Stimulated activated CD4-positive, alpha-beta T cell treated with anti-CD3 and anti-CD28 coated beads, Interleukin-2, amount 100 ng/mL, for 24 hours (primary cell): ENCODE measurements around the gene EIF4A2.
"Not testable (repeated sequence)": the region's sequence is repeated elsewhere in the genome, so short reads cannot be mapped to it uniquely, and the experiment has no call there.

Source experiments
- DNase-seq, 2 donors: peaks; one replicate each; pipeline ENCODE4 v3.0.0-alpha.2; 2020

Gene EIF4A2

DNA sequence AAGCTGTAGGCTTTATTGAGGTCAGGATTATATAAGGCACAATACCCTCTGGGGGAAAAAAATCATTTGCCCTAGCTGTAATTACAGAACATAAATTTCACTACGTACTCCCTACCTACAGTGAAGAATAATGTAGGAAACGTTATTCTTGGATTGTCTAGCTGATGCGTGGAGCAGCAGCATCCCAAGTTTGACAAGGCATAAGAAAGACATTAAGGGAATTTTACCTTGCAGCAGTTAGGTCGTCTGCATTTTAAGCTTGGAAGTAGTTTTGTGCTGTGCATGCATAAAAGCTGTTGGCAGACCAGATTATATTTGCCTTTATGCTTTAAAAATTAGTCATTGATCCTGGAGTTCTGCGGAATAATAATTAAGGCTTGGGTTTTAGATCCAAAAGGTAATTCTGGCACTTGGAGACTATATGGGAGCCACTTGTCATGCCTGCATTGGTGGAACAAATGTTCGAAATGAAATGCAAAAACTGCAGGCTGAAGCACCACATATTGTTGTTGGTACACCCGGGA, 2.2 kb downstream of the EIF4A2 start:
- no peak for DNase-seq

DNA sequence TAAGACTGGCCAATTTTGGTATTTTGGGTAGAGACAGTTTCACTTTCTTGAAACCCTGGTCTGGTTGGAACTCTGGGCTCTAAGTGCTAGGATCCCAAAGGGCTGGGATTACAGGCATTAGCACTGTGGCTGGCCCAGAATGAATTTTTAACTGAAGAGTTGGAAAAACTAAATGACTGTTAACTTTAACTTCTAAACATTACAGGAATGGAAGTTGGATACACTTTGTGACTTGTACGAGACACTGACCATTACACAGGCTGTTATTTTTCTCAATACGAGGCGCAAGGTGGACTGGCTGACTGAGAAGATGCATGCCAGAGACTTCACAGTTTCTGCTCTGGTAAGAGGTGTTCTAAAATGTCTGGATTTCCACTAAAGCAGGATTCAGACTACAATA, 3.5 kb downstream of the EIF4A2 start:
- no peak for DNase-seq

DNA sequence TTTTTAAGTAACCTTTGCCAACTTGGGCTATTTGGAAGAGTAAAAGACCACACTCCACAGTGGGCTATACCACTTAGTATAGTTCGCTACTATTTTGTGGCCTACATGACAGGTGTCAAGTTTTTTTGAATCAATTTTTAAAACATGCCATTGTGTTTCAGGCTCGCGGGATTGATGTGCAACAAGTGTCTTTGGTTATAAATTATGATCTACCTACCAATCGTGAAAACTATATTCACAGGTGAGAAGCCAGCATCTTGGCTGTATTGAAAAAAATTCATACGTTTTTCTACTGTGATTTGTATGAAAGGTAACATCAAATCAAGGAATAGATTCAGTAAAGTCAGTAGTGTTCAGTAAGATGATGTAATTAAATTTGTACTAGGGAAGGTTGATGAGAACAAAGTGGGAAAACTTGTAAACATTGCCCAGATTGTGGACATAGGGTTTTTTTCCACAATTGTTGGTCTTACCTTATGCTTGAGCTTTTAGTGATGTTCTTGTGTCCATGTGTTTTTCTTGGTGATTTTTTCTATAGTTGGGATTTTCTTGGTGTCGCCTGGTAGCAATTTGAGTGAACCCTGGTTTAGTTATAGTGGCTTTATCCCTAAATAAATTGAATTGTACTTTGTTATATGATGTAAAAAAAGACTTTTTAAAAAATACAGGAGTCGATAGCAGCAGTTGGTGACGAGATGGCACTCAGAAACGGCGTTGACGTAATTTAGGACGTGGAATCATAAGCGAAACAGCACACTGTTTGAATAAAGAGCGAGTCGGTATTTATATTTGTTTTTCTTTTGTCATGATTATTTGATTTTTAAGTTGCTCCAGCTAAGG, 4.5 kb downstream of the EIF4A2 start:
- DNase-seq, result no peak

DNA sequence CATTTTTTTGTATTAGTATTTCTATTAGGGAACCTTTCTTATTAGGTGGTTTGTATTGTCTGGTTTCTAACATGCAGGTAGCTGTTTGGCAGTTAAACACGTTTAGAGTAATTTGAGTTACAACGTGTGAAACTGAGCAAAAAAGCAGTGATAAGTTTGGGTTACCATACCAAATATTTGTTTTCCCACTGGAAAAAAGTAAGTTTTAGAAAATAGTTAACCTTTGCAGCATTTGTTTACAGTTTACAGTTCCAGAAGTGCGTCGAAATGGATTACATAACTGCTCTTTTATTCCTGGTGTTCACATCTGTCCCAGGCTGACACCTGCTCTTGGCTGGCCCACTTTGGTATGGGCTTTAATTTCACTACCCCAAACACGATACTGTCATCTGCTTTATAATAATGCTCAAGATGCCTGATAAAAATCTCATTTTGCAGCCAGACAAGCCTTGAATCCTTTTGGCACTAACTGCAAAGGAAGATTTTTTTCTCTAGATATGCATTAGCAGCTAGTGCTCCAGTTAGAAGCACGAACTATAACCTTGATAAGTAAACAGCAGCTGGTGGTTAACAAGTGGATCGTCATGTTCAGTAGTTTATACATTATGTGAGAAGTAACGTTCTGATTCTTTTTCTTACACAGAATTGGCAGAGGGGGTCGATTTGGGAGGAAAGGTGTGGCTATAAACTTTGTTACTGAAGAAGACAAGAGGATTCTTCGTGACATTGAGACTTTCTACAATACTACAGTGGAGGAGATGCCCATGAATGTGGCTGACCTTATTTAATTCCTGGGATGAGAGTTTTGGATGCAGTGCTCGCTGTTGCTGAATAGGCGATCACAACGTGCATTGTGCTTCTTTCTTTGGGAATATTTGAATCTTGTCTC, 5.3 kb downstream of the EIF4A2 start:
- no peak for DNase-seq

DNA sequence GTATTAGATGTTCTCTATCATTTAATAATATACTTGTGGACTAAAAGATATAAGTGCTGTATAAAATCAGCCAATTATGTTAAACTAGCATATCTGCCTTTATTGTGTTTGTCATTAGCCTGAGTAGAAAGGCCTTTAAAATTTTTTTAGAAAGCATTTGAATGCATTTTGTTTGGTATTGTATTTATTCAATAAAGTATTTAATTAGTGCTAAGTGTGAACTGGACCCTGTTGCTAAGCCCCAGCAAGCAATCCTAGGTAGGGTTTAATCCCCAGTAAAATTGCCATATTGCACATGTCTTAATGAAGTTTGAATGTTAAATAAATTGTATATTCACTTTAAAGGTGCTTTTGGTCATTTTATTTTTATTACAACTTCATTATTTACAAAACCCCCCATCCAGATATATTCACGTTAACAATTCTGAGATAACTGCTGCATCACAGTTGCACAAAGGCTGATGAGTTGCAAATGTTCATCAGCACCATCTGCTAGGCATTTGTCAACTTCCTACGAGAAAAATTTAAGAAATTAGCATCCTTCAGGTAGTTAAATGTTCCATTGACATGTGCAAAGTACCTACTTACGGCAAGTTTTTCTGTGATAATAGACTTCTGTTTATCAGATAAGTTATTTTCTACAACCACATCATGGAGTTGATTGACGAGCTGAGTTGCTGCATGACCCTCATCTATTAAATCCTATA, 6.3 kb downstream of the EIF4A2 start:
- no peak for DNase-seq

GRCh38 chr3:186790261-186790981, 7.0 kb downstream of the EIF4A2 start:
- peak in 1 of 2 donors; percentile 39 for DNase-seq

- DNase-seq, result no peak
Measured at GRCh38 chr3:186798239-186798874, 15.0 kb downstream of the EIF4A2 start.

DNA sequence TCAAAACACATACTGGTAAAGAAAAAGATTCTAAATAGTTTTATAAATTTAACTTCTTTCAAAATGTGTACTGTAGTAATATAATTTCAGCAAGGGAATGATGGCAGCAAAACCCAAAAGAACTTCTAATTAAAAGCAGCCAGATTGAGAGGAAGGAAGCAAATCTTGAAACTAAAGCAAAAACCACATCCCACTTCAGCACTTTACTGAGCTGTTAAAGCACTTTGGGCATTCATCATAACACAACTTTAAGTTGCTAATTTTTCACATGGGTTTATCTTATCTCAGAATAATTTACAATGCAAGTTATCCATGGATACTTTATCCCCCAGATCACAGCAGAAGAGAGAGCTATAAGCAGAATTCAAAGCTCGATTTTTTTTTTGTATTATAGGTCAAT, 16.9 kb downstream of the EIF4A2 start:
- no peak for DNase-seq

GRCh38 chr3:186802701-186803100, 19.3 kb downstream of the EIF4A2 start:
- no peak for DNase-seq

DNA sequence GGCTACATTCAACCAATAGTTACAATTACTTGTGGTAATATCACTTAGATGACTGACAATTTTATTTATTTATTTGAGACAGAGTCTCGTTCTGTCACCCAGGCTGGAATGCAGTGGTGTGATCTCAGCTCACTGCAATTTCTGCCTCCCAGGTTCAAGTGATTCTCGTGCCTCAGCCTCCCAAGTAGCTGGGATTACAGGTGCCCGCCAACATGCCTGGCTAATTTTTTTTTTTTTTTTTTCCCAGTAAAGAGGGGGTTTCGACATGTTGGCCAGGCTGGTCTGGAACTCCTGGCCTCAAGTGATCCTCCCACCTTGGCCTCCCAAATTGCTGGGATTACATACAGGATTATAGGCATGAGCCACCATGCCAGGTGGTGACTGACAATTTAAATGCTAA, 20.1 kb downstream of the EIF4A2 start:
- DNase-seq, result not testable (repeated sequence)

- peak; percentile 90 to 92 for DNase-seq
Measured at GRCh38 chr3:186806089-186807055, 23.0 kb downstream of the EIF4A2 start, which contains the start of gene RFC4. RFC4 (minus strand) TSS chr3:186806482; CDS start chr3:186804713, 1,769 bp downstream.

DNA sequence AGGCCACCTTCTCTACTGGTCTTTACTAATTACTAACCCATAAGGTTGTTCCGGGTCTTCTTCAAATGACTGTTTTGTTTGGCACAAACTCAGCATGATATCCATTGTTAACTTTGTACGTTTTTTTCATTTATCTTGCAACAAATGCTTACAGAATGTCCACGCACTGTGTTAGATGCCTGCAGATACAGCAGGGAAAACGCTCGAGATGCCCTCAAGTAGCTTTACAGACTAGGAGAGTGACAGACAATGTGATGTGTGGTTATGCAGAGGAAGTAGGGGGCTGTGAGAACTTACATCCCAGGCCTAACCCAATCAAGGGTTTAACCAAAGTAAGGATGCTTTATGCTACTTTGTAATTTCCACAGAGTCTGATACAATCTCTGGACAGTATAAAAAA, 23.9 kb downstream of the EIF4A2 start:
- no peak for DNase-seq

DNA sequence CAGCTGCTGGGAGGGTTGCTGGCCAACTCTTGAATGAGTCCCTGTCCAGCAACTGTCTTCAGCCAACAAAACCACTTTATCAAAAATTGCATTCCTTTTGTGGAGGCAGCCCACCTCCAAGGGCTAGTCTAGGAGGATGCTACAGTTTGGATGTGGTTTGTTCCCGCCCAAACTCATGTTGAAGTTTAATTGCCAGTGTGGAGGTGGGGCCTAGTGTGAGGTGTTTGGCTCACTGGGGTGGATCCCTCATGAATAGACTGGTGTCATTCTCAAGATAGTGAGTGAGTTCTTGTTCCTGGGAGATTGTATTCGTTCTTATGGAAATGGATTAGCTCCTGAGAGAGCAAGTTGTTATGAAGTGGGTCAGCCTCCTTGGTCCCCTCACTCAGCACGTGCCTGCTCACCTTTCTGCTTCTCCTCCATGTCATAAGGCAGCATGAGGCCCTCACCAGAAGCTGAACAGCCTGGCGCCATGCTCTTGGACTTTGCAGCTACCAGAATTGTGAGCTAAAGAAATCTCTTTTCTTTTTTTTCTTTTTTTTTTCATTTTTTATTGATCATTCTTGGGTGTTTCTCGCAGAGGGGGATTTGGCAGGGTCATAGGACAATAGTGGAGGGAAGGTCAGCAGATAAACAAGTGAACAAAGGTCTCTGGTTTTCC, 27.1 kb downstream of the EIF4A2 start:
- no peak for DNase-seq

DNA sequence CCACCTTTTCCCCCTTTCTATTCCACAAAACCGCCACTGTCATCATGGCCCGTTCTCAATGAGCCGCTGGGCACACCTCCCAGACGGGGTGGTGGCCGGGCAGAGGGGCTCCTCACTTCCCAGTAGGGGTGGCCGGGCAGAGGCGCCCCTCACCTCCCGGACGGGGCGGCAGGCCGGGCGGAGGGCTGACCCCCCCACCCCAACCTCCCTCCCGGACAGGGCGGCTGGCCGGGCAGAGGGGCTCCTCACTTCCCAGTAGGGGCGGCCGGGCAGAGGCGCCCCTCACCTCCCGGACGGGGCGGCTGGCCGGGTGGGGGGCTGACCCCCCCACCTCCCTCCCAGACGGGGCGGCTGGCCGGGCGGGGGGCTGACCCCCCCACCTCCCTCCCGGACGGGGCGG, 27.9 kb downstream of the EIF4A2 start:
- not testable (repeated sequence) for DNase-seq

GRCh38 chr3:186814100-186814499, 30.7 kb downstream of the EIF4A2 start:
- no peak for DNase-seq

DNA sequence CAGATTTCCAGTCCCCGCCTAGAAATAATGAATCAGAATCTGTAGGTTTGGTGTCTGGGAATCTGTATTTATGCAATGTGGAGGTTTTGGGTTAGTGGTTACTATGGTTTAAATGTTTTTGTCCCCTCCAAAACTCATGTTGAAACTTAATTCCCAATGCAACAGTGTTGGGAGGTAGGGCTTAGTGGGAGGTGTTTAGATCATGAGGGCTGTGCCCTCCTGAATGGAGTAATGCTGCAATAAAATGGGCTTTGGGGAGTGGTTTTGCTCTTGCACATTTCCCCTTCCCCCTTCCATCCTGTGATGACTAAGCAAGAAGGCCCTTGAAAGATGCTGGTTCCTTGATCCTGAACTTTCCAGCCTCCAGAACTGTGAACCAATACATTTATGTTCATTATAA, 32.1 kb downstream of the EIF4A2 start:
- no peak for DNase-seq

- DNase-seq, result no peak
Measured at GRCh38 chr3:186818516-186818915, 35.1 kb downstream of the EIF4A2 start.

- DNase-seq, result no peak
Measured at GRCh38 chr3:186818956-186819355, 35.6 kb downstream of the EIF4A2 start.

- no peak for DNase-seq
Measured at GRCh38 chr3:186821429-186822387, 38.3 kb downstream of the EIF4A2 start.
